GM18517 (cell line): ENCODE data around the gene HAUS8.
"Not testable (repeated sequence)": the region's sequence is repeated elsewhere in the genome, so short reads cannot be mapped to it uniquely, and the experiment has no call there.

Experiments
- ATAC-seq: cut with Tn5 transposase; IDR thresholded peaks from one replicate; pipeline ENCODE4 v1.9.1; 2021; ENCODE audit warnings: mild to moderate bottlenecking, moderate library complexity; ENCODE audit not compliant: unreplicated experiment

The HAUS8 gene

GRCh38 chr19:17037184-17037583, 38.1 kb downstream of the HAUS8 start:
- no peak for ATAC-seq

GRCh38 chr19:17036640-17037039, 38.6 kb downstream of the HAUS8 start:
- no peak for ATAC-seq

GRCh38 chr19:17035842-17036424, 39.3 kb downstream of the HAUS8 start:
- ATAC-seq, result no peak

DNA sequence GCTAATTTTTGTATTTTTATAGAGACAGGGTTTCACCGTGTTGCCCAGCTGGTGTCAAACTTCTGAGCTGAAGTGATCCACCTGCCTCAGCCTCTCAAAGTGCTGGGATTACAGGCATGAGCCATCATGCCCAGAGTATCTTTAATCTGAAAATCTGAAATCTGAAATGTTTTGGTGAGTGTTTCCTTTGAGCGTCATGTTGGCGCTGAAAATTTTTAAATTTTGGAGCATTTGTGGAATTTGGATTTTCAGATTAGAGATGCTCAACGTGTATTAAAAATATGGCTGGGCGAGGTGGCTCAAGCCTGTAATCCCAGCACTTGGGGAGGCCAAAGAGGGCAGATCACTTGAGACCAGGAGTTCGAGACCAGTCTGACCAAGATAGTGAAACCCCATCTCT, 43.5 kb downstream of the HAUS8 start:
- no peak for ATAC-seq

DNA sequence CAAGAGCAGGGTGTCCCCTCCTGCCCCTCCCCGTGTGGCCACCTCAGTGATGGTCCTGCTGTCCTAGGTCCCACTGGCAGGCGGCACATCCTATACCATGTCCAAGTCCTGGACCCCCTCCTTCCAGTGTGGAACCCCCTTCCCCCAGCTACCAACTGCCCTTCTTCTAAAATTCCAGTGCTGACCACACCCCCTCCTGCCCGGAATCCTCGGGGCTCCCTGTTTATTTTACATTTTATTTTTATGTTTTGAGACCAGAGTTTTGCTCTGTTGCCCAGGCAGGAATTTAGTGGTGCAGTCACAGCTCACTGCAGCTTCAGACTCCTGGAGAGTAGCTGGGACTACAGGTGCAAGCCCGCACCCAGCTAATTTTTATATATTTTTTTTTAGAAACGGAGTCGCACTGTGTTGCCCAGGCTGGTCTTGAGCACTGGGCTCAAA, 47.7 kb downstream of the HAUS8 start:
- ATAC-seq, result no peak

GRCh38 chr19:17026706-17027534, 48.3 kb downstream of the HAUS8 start, which contains the start of gene CPAMD8:
TSS of gene CPAMD8 (minus strand) at chr19:17026810. CDS start at chr19:17026642, 168 bp downstream.
- no peak for ATAC-seq

GRCh38 chr19:17025991-17026658, 49.1 kb downstream of the HAUS8 start:
- ATAC-seq, result no peak

DNA sequence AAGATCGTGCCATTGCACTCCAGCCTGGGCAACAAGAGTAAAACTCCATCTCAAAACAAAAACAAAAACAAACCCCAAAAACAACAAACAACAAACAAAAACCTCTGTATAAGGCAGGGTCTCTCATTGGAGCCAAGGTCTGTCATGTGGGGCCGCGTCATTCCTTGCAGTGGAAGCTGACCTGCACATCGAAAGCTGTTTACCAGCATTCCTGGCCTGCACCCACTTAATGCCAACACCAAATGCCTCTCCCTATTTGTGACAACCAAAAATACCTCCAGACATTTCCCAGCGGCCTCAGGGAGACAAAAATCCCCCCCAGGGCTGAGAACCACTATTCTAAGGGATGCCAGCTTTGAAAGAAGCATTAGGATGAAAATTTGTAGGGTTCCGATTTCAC, 49.9 kb downstream of the HAUS8 start:
- no peak for ATAC-seq

GRCh38 chr19:17024941-17025340, 50.3 kb downstream of the HAUS8 start:
- ATAC-seq, result not testable (repeated sequence)

DNA sequence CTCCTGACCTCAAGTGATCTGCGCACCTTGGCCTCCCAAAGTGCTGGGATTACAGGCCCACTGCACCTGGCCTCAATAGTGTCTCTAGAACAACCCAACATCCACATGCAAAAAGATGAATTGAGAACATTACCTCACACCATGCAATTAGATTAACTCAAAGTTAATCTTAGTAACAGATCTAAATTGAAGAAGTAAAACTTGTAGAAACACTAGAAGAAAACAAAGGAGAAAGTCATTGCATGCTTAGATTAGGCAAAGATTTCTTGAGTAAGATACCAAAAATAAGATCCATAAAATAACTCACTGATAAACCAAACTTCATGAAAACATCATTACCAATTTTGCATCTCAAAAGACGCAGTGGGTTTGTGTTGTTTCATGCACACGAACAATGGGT, 51.4 kb downstream of the HAUS8 start:
- no peak for ATAC-seq

- no peak for ATAC-seq
Observed at GRCh38 chr19:17022738-17023137, 52.5 kb downstream of the HAUS8 start.

DNA sequence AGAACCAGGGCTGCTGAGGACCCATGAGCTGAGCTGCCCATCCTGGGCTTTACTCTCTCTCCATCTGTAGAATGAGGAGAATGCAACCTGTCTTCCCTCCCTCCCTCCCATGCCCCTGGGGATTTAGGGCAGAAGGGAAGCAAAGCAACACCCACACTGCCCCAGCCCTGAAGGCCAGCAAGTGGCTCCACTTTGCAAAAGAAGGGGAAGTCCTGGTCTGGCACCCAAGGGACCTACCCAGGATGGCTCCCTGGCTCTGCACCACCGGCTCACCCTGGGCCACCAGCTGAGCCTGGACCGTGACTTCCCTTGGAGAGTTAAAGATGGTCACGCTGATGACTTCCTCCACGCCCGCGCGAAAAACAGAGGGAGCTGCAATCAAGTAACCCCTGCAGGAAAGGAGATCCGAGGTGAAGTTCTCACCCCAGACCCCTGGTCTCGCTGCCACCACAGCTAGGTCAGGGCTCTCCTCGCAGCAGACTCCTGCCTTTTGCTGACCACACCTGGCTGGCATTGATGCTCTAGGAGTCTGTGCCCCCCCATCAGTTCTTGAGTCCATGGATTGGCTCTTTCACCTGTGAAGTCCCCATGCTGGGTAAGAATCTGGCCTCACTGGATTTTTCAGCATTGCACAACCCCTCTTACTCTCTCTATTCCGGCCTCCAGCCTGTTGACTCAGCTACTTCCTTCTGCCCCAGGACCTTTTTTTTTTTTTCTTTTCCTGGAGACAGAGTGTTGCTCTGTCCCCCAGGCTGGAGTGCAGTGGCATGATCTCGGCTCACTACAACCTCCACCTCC, 53.3 kb downstream of the HAUS8 start:
- ATAC-seq, result no peak

GRCh38 chr19:17021328-17021727, 53.9 kb downstream of the HAUS8 start:
- no peak for ATAC-seq

DNA sequence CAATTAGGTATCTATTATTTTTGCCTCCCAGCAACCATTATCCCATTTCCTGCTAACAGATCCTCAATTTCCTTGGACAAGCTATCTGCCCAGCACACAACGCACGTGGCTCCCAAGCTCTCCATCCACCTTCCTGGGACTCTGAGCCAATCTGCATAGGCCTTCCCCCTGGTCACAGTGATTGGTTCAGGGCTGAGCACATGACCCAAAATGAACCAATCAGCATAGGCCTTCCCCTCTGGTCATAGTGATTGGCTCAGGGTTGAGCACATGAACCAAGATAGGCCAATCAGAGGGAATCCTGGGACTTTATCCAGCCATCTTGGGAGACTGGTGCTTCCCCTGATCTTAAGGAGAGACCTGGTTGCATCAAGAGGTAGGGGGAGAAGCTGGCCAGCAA, 54.4 kb downstream of the HAUS8 start:
- no peak for ATAC-seq

DNA sequence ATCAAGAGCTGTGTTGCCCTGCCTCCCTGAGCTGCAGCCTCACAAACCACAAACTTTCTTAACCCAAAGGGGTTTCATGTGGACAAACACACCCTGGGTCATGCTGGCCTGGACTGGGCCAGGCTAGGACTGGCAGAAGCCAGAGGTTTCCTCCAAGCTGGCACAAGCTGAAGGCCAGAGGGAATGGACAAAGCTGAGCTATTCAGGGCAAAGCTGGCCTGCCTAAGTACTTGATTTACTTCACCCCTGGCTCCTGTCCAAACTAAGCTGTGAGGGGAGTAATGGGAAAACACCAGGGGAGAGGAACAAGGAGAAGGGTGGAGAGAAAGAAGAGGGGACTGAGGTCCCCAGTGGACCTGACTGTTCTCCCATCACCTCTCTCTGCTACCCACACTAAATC, 54.9 kb downstream of the HAUS8 start:
- ATAC-seq, result no peak

GRCh38 chr19:17014212-17014861, 60.9 kb downstream of the HAUS8 start:
- ATAC-seq, result not testable (repeated sequence)

- no peak for ATAC-seq
Observed at GRCh38 chr19:17011485-17011884, 63.8 kb downstream of the HAUS8 start.

DNA sequence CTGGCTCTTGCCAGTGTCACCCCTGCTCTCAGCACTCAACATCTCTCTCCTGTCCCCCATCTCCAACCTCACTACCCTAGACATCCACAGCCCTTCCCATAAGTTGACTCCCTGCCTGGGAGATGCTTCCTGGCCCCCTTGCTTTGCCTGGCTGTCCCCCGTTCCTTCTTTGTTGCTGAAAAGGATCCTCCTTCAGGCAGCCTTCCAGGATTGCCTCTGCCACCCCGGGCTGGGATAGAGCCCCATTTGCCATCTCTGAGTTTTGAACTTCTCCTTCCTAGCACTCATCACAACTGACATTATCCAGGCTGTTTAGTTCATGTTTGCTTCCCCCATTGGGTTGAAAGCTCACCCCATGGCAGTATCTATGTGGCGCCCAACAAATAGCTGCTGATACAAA, 68.7 kb downstream of the HAUS8 start:
- ATAC-seq, result no peak

- no peak for ATAC-seq
Observed at GRCh38 chr19:17005000-17005399, 70.3 kb downstream of the HAUS8 start.

DNA sequence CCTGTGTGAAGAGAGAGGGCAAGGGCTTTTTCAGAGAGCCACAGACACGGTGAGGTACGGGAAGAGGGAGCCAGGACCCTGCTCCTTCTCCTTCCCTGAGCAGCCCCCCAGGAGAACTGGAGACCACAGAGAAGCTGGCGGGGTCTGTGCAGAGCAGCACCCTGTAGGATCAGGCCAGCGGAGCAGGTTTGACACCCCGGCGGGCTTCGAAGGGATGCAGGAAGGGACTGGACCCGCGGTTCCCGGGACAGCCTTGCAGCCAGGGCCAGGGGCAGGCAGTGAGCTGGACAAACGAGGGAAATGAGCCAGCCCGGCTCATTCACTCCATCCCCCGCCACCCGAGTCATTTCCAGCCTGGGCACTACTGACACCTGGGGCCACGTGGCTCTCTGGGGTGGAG, 70.9 kb downstream of the HAUS8 start:
- no peak for ATAC-seq

DNA sequence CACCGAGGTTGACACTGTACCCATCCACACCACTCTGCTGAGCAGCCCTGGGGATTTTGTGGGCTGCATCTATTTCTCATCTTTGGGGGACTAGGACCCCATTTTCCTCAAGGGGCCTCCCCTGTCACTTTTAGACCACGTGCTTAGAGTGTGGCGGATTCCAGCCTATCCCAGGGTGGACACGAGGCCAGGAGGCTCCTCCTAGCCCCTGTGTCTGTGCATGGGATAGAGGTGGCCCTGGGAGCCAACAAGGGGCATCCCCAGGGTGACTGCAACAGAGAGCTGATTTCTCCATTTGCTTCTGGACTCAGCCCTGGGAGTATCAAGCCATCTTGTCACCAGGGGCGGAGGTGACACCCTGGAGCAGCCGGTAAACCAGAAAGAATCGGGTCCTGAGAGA, 72.8 kb downstream of the HAUS8 start:
- no peak for ATAC-seq
